Stimulated activated CD4-positive, alpha-beta T cell treated with anti-CD3 and anti-CD28 coated beads, Interleukin-15, amount 100 ng/mL, for 1 hour (primary cell): Measurements from ENCODE around the gene PIP4K2C.
"Not testable (repeated sequence)": the region's sequence is repeated elsewhere in the genome, so short reads cannot be mapped to it uniquely, and the experiment has no call there.

Experiments used
- DNase-seq, 2 donors: peaks; one replicate each; pipeline ENCODE4 v3.0.0-alpha.2; 2020; ENCODE audit warnings: low read depth in 1 of 2, low spot score in 1 of 2

Gene PIP4K2C

GRCh38 chr12:57632958-57633840 is 42.2 kb downstream of the PIP4K2C start, which contains the start of gene B4GALNT1:
Gene B4GALNT1 (minus strand): TSS chr12:57633201. CDS start chr12:57632132, 1,069 bp downstream.
- peak; percentile 37 to 57 for DNase-seq

- not testable (repeated sequence) for DNase-seq
These were observed 45.7 kb downstream of the PIP4K2C start for GRCh38 chr12:57636731-57637130.

GRCh38 chr12:57637364-57637763 is 46.4 kb downstream of the PIP4K2C start:
- no peak for DNase-seq

- no peak for DNase-seq
These were observed 47.1 kb downstream of the PIP4K2C start for GRCh38 chr12:57638096-57638495.

GRCh38 chr12:57640175-57641042 is 49.4 kb downstream of the PIP4K2C start:
- DNase-seq, result no peak

GRCh38 chr12:57641699-57642442 is 50.9 kb downstream of the PIP4K2C start:
- no peak for DNase-seq

- DNase-seq, result not testable (repeated sequence)
These were observed 55.1 kb downstream of the PIP4K2C start for GRCh38 chr12:57645990-57646658.

GRCh38 chr12:57646659-57647049 is 55.7 kb downstream of the PIP4K2C start:
- DNase-seq, result not testable (repeated sequence)
